ENCODE measurements around the gene PRUNE1.

PRUNE1 gene

GRCh38 chr1:151006327-151007052 lies 1.8 kb upstream of the PRUNE1 start, which contains the start of gene MINDY1:
Gene MINDY1 (minus strand): TSS chr1:151006902. CDS start chr1:151002617, 4,285 bp downstream.
- DNase-seq (ENCODE audit: low read depth) = peak; percentile 77
- H3K4me3 ChIP-seq (ENCODE audit: low read length) = peak within 1 kb of the TSS; percentile 73
- TF ChIP-seq CTCF (IDR thresholded peaks at IDR 0.05; ENCODE audit: insufficient read depth, low read depth, low read length, missing control alignments) = peak; percentile 72

GRCh38 chr1:151007853-151008243 lies 401 bp upstream of the PRUNE1 start:
- peak overlapping the region; percentile 95 for H3K4me3 ChIP-seq (ENCODE audit: low read length)
- no peak for TF ChIP-seq CTCF (IDR thresholded peaks at IDR 0.05; ENCODE audit: insufficient read depth, low read depth, low read length, missing control alignments)
- DNase-seq (ENCODE audit: low read depth) = no peak

- DNase-seq (ENCODE audit: low read depth) = peak; percentile 16
- no peak for TF ChIP-seq CTCF (IDR thresholded peaks at IDR 0.05; ENCODE audit: insufficient read depth, low read depth, low read length, missing control alignments)
- H3K4me3 ChIP-seq (ENCODE audit: low read length) = peak overlapping the region; percentile 95
Observed at GRCh38 chr1:151009206-151009587, 948 bp downstream of the PRUNE1 start.

GRCh38 chr1:151009674-151010345 lies 1.6 kb downstream of the PRUNE1 start:
- DNase-seq (ENCODE audit: low read depth) = no peak
- TF ChIP-seq CTCF (IDR thresholded peaks at IDR 0.05; ENCODE audit: insufficient read depth, low read depth, low read length, missing control alignments) = no peak

GRCh38 chr1:151010346-151010726 lies 2.1 kb downstream of the PRUNE1 start:
- no peak for TF ChIP-seq CTCF (IDR thresholded peaks at IDR 0.05; ENCODE audit: insufficient read depth, low read depth, low read length, missing control alignments)
- DNase-seq (ENCODE audit: low read depth) = no peak
- no peak overlapping the region for H3K4me3 ChIP-seq (ENCODE audit: low read length)

More at GRCh38 chr1:151009674-151010345, 1.6 kb downstream of the PRUNE1 start:
- H3K4me3 ChIP-seq (ENCODE audit: low read length) = peak overlapping the region; percentile 95

GRCh38 chr1:151011154-151011850 lies 3.1 kb downstream of the PRUNE1 start:
- no peak overlapping the region for H3K4me3 ChIP-seq (ENCODE audit: low read length)
- no peak for TF ChIP-seq CTCF (IDR thresholded peaks at IDR 0.05; ENCODE audit: insufficient read depth, low read depth, low read length, missing control alignments)
- DNase-seq (ENCODE audit: low read depth) = no peak
